Uterus (tissue), 2 donors: ENCODE results near the gene FDCSP.
"Not testable (repeated sequence)": the region's sequence is repeated elsewhere in the genome, so short reads cannot be mapped to it uniquely, and the experiment has no call there.

Source experiments
- POLR2A ChIP-seq, 2 donors: fragments of 450-650 bp; IDR thresholded peaks; one replicate each; pipeline ENCODE4 v1.6.1; 2016; ENCODE audit warnings: antibody characterized with exemption in 2 of 2, mild to moderate bottlenecking in 1 of 2, moderate library complexity in 1 of 2
- TF ChIP-seq, protein P1 (sequence below), 4 experiments: fragments of 200-600 bp in 2 of 4; fragments of 450-650 bp in 2 of 4; sonication (generic) in 2 of 4; IDR thresholded peaks; one replicate each; pipeline ENCODE4 v1.5.1; 2016 to 2019; ENCODE audit warnings: antibody characterized with exemption in 4 of 4, mild to moderate bottlenecking in 2 of 4, moderate library complexity in 1 of 4

DNA sequence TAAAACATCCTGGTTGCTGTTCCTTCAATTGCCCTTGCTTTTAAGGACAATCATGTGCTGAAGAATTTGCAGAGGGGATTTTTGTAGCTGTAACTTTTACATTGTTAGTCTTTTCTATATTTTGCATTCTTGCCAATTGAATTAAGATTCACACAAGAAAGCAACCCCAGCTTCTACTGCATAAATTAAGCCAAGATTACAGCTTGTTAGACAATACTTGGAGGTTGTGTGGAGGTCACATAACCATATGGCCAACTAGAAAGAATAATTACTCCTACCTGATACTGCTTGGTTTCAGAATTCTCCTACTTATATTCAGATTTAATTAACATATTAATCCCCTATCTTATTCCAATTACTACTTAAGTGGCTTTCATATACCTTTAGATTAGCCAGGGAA is 4.1 kb upstream of the FDCSP start:
- TF ChIP-seq, protein P1, sequence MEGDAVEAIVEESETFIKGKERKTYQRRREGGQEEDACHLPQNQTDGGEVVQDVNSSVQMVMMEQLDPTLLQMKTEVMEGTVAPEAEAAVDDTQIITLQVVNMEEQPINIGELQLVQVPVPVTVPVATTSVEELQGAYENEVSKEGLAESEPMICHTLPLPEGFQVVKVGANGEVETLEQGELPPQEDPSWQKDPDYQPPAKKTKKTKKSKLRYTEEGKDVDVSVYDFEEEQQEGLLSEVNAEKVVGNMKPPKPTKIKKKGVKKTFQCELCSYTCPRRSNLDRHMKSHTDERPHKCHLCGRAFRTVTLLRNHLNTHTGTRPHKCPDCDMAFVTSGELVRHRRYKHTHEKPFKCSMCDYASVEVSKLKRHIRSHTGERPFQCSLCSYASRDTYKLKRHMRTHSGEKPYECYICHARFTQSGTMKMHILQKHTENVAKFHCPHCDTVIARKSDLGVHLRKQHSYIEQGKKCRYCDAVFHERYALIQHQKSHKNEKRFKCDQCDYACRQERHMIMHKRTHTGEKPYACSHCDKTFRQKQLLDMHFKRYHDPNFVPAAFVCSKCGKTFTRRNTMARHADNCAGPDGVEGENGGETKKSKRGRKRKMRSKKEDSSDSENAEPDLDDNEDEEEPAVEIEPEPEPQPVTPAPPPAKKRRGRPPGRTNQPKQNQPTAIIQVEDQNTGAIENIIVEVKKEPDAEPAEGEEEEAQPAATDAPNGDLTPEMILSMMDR (IDR thresholded peaks at IDR 0.05): not testable (repeated sequence)
- not testable (repeated sequence) for TF ChIP-seq POLR2A (IDR thresholded peaks at IDR 0.05)
